Breast epithelium (tissue), 3 donors: Measurements from ENCODE around the gene MAST4.

Experiments used
- POLR2A ChIP-seq: fragments of 450-650 bp; IDR thresholded peaks from one replicate; pipeline ENCODE4 v1.6.1; 2016; ENCODE audit warnings: antibody characterized with exemption, mild to moderate bottlenecking, moderate library complexity
- POLR2AphosphoS5 ChIP-seq, 3 donors: sonication (generic); formaldehyde crosslinking; IDR thresholded peaks; one replicate each; pipeline ENCODE4 v1.6.1; 2017; ENCODE audit warnings: antibody characterized with exemption in 3 of 3
- TF ChIP-seq, protein P1 (sequence below), 3 donors: fragments of 450-650 bp; IDR thresholded peaks; one replicate each; pipeline ENCODE4 v1.5.1; 2016 to 2017; ENCODE audit warnings: antibody characterized with exemption in 3 of 3, mild to moderate bottlenecking in 3 of 3, moderate library complexity in 3 of 3

DNA sequence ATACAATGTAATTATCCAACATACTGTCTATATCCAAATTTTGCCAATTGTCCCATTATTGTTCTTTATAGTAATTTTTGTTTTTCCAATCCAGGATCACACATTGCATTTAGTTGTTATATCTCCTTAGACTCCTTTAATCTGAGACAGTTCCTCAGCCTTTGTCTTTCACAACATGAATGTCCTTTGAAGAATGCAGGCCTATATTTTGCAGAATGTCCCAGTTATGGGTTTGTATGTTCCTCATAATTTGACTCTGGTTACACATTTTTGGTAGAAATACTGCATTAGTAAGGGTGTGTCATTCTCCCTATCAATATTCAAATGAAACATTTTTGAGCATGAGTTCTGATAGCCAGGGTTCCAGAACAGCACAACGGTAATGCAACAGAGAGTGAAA is 593.7 kb downstream of the MAST4 start:
- TF ChIP-seq, protein P1, sequence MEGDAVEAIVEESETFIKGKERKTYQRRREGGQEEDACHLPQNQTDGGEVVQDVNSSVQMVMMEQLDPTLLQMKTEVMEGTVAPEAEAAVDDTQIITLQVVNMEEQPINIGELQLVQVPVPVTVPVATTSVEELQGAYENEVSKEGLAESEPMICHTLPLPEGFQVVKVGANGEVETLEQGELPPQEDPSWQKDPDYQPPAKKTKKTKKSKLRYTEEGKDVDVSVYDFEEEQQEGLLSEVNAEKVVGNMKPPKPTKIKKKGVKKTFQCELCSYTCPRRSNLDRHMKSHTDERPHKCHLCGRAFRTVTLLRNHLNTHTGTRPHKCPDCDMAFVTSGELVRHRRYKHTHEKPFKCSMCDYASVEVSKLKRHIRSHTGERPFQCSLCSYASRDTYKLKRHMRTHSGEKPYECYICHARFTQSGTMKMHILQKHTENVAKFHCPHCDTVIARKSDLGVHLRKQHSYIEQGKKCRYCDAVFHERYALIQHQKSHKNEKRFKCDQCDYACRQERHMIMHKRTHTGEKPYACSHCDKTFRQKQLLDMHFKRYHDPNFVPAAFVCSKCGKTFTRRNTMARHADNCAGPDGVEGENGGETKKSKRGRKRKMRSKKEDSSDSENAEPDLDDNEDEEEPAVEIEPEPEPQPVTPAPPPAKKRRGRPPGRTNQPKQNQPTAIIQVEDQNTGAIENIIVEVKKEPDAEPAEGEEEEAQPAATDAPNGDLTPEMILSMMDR (IDR thresholded peaks at IDR 0.05), result no peak
- TF ChIP-seq POLR2AphosphoS5 (IDR thresholded peaks at IDR 0.05) (no peak), POLR2A (no peak)
